ENCODE measurements around the gene FAM76B. TPM values are rescaled to one million over a fixed set of nuclear protein-coding genes. Genes with fewer than 3 reads are reported as not detected.
A peak's percentile ranks its signal among the peaks of the same experiment; 100 is the strongest.

Gene FAM76B
- total and polyA plus RNA-seq, 8 donors = 4.0 to 207 (median 33.6) TPM

GRCh38 chr11:95739108-95739938 lies 50.3 kb downstream of the FAM76B start:
- no peak for DNase-seq
- H3K4me3 ChIP-seq = no peak overlapping the region
- intact Hi-C loops (cut with DNase I; ENCODE audit: low total_unique reads) = no loop called here
- H3K27me3 ChIP-seq = no peaks in the 10 kb centered on the region
- H3K36me3 ChIP-seq = no peaks in the 10 kb centered on the region
- peaks cover 0 to 1% (median 0%) of the 10 kb centered on the region in 4 donors for H3K4me1 ChIP-seq
- 0 to 92% (median 35%) methylated on average over 1 of the region's 1 CpG for WGBS, 5 donors
- H3K9me3 ChIP-seq = no peaks in the 10 kb centered on the region
- TF ChIP-seq EP300 (IDR thresholded peaks at IDR 0.05) (no peak), CTCF (IDR thresholded peaks at IDR 0.05) (no peak), POLR2A (IDR thresholded peaks at IDR 0.05) (no peak), POLR2AphosphoS5 (IDR thresholded peaks at IDR 0.05) (no peak)
- no peak overlapping the region for H3K27ac ChIP-seq

- intact Hi-C loops (cut with DNase I; ENCODE audit: low total_unique reads) = no loop called here
- TF ChIP-seq CTCF (IDR thresholded peaks at IDR 0.05) (no peak), POLR2AphosphoS5 (IDR thresholded peaks at IDR 0.05) (no peak), POLR2A (IDR thresholded peaks at IDR 0.05) (no peak), EP300 (IDR thresholded peaks at IDR 0.05) (no peak)
- Histone ChIP-seq H3K27ac (no peak overlapping the region), H3K9me3 (no peaks in the 10 kb centered on the region), H3K4me3 (no peak overlapping the region), H3K4me1 (peaks cover 0 to 7% (median 0%) of the 10 kb centered on the region in 4 donors), H3K36me3 (no peaks in the 10 kb centered on the region), H3K27me3 (no peaks in the 10 kb centered on the region)
- DNase-seq = no peak
- WGBS, 5 donors = 62 to 72% (median 67%) methylated on average over 2 of the region's 2 CpGs
Measured at GRCh38 chr11:95736809-95737208, 52.8 kb downstream of the FAM76B start.

GRCh38 chr11:95736355-95736754 lies 53.2 kb downstream of the FAM76B start:
- Histone ChIP-seq H3K27me3 (no peaks in the 10 kb centered on the region), H3K4me3 (no peak overlapping the region), H3K36me3 (no peaks in the 10 kb centered on the region), H3K9me3 (no peaks in the 10 kb centered on the region), H3K27ac (no peak overlapping the region), H3K4me1 (peaks cover 0 to 7% (median 0%) of the 10 kb centered on the region in 4 donors)
- 58 to 73% (median 66%) methylated on average over 7 of the region's 7 CpGs for WGBS, 5 donors
- no peak for DNase-seq
- TF ChIP-seq CTCF (IDR thresholded peaks at IDR 0.05) = no peak
- TF ChIP-seq POLR2AphosphoS5 (IDR thresholded peaks at IDR 0.05) = no peak
- TF ChIP-seq EP300 (IDR thresholded peaks at IDR 0.05) = no peak
- no peak for TF ChIP-seq POLR2A (IDR thresholded peaks at IDR 0.05)
- intact Hi-C loops (cut with DNase I; ENCODE audit: low total_unique reads) = no loop called here

- TF ChIP-seq EP300 (IDR thresholded peaks at IDR 0.05) (no peak), POLR2A (IDR thresholded peaks at IDR 0.05) (no peak)
Measured at GRCh38 chr11:95734009-95734572, 55.5 kb downstream of the FAM76B start.

More at GRCh38 chr11:95734009-95734572, 55.5 kb downstream of the FAM76B start:
- WGBS, 5 donors = 25 to 34% (median 30%) methylated on average over 4 of the region's 4 CpGs
- H3K4me3 ChIP-seq = no peak overlapping the region
- H3K36me3 ChIP-seq = no peaks in the 10 kb centered on the region
- DNase-seq = peak in 1 of 2 donors; percentile 57
- no peaks in the 10 kb centered on the region for H3K27me3 ChIP-seq
- no peak overlapping the region for H3K27ac ChIP-seq
- intact Hi-C loops (cut with DNase I; ENCODE audit: low total_unique reads) = no loop called here
- H3K9me3 ChIP-seq = no peaks in the 10 kb centered on the region
- H3K4me1 ChIP-seq = peaks cover 0 to 7% (median 0%) of the 10 kb centered on the region in 4 donors

All from stomach (tissue), 9 donors.